Activated naive CD4-positive, alpha-beta T cell treated with anti-CD3 and anti-CD28 coated beads for 36 hours (primary cell): ENCODE data around the gene TMEM255B. TPM values are rescaled to one million over a fixed set of nuclear protein-coding genes. Genes with fewer than 3 reads are reported as not detected.
A peak's percentile ranks its signal among the peaks of the same experiment; 100 is the strongest.
"Not testable (repeated sequence)": the region's sequence is repeated elsewhere in the genome, so short reads cannot be mapped to it uniquely, and the experiment has no call there.

Source experiments
- CTCF ChIA-PET: fragments of 350-600 bp; sonication (Branson Sonifier 250); formaldehyde crosslinking; loops from one replicate; lab custom pipeline; 2021; ENCODE audit warnings: antibody characterized with exemption; lab: Charles Lee
- DNase-seq: peaks from one replicate; pipeline ENCODE4 v3.0.0-alpha.2; 2020
- H3K27ac Mint-ChIP-seq: one replicate; pipeline ENCODE4 v1.8.0; 2021; ENCODE audit warnings: mild to moderate bottlenecking, mixed read lengths
- H3K27me3 Mint-ChIP-seq: one replicate; pipeline ENCODE4 v1.8.0; 2021; ENCODE audit warnings: low read depth, mixed read lengths
- H3K36me3 Mint-ChIP-seq: one replicate; pipeline ENCODE4 v1.8.0; 2021; ENCODE audit warnings: low read depth, mixed read lengths
- H3K4me1 Mint-ChIP-seq: one replicate; pipeline ENCODE4 v1.8.0; 2021; ENCODE audit warnings: low read depth, mixed read lengths
- H3K4me3 Mint-ChIP-seq: one replicate; pipeline ENCODE4 v1.8.0; 2021; ENCODE audit warnings: mild to moderate bottlenecking, moderate library complexity, mixed read lengths
- H3K9me3 Mint-ChIP-seq: one replicate; pipeline ENCODE4 v1.8.0; 2021; ENCODE audit warnings: mixed read lengths
- intact Hi-C: fragments of 100-400 bp; cut with micrococcal nuclease; formaldehyde crosslinking; loops from one replicate; pipeline ENCODE4 v1.15.1; 2023
- total RNA-seq, 2 experiments: library from RNA; stranded (reverse); gene quantifications; one replicate each; pipeline ENCODE4 v1.2.3, GENCODE V29; 2021

TMEM255B gene
- total RNA-seq, result 1 to 10 TPM; 1.1 TPM

DNA sequence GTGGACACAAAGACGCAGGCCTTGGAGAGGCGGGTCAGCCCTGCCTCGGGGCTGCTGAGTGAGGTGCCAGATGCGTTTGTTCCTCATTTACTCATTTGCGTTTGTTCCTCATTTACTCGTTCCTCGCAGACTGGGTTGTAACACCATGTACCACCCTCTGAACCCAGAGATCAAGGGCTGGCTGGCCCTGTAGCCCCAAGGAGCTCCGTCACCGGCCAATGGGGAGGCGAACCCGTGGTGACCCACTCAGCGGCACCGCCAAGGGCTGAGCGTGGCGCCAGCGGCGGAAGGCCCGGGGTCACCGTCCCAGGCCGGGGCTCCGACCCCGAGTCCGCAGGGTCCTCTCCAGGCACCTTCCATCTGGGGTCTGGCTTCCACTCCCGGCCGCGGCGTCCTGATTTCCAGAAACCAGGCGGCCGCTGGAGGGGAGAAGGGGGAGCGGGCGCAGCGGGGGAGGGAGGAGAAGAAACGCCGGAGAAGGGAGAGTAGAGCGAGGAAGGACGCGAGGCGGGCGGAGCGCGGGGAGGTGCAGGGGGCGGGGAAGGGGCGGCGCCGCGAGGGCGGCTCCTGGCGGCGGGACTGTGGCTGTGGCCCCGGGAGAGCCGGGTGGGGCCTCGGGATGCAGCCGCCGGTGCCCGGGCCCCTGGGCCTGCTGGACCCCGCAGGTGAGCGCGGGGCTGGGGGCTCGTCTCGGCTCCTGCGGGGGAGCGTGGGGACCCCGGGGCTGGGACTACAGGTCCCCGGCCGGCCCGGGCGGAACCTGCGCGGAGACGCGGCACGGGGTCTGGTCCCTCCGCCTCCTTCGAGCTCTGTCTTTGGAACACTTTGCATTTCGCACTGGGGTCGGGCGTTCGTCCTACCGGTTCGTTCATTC lies at the start of gene TMEM255B:
Gene TMEM255B (plus strand): TSS at position 576 of the 874 bp plus-strand sequence. CDS start 44 bp downstream, at position 620.
- Mint-ChIP-seq H3K4me3 (peak within 1 kb of the TSS; percentile 86), H3K36me3 (no peaks in the 10 kb centered on the region), H3K9me3 (no peaks in the 10 kb centered on the region), H3K27ac (no peak within 1 kb of the TSS), H3K27me3 (peaks cover 38% of the 10 kb centered on the region), H3K4me1 (peaks cover 15% of the 10 kb centered on the region)
- CTCF ChIA-PET, result no interaction called here
- intact Hi-C loops, result loop anchor here (1.0 to 2.0 kb wide), 2 partner anchors 13 to 56 kb away; no protein-coding TSS in a partner anchor
- DNase-seq, result peak; percentile 82

DNA sequence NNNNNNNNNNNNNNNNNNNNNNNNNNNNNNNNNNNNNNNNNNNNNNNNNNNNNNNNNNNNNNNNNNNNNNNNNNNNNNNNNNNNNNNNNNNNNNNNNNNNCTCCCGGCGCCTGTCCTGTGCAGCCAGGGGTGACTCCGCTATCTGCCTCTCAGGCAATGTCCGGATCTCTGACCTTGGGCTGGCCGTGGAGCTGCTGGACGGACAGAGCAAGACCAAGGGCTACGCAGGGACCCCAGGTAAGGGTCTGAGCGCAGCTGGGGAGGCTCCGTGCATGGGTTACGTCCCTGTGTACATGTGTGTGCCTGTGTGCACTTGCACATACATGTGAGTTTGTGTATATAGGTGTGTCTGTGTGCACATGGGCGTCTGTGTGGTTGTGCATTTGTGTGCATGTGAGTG lies 36.1 kb upstream of the TMEM255B start:
- H3K36me3 Mint-ChIP-seq, result no peaks in the 10 kb centered on the region
- H3K9me3 Mint-ChIP-seq, result no peaks in the 10 kb centered on the region
- peaks cover 6% of the 10 kb centered on the region for H3K4me1 Mint-ChIP-seq
- CTCF ChIA-PET, result no interaction called here
- H3K27me3 Mint-ChIP-seq, result no peaks in the 10 kb centered on the region
- H3K27ac Mint-ChIP-seq, result no peak overlapping the region
- no peak for DNase-seq
- intact Hi-C loops, result no loop called here
- no peak overlapping the region for H3K4me3 Mint-ChIP-seq

DNA sequence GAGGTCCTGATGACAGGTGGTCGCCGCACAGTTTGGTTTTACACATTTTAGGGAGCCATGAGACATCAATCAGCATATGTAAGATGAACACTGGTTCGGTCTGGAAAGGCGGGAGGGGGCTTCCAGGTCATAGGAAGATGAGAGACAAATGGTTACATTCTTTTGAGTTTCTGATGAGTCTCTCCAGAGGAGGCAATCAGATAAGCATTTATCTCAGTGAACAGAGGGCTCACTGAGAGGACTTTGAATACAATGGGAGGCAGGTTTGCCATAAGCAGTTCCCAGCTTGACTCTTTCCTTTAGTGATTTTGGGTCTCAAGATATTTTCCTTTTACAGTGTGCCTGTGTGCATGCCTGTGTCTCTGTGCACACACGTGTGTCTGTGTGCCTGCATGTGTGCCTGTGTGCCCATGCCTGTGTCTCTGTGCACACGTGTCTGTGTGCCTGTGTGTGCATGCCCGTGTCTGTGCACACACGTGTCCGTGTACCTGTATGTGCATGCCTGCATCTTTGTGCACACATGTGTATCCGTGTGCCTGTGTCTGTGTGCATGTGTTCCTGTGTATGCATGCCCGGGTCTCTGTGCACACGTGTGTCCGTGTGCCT lies 35.5 kb upstream of the TMEM255B start:
- Mint-ChIP-seq H3K27me3 (peaks cover 2% of the 10 kb centered on the region), H3K27ac (no peak overlapping the region), H3K36me3 (no peaks in the 10 kb centered on the region), H3K9me3 (no peaks in the 10 kb centered on the region), H3K4me3 (no peak overlapping the region), H3K4me1 (peaks cover 6% of the 10 kb centered on the region)
- DNase-seq, result no peak
- intact Hi-C loops, result no loop called here
- CTCF ChIA-PET, result no interaction called here

GRCh38 chr13:113724016-113724758 lies 34.8 kb upstream of the TMEM255B start:
- Mint-ChIP-seq H3K9me3 (no peaks in the 10 kb centered on the region), H3K4me1 (peaks cover 6% of the 10 kb centered on the region), H3K27ac (no peak overlapping the region), H3K36me3 (no peaks in the 10 kb centered on the region), H3K4me3 (peak overlapping the region; percentile 78), H3K27me3 (peaks cover 8% of the 10 kb centered on the region)
- DNase-seq, result no peak
- intact Hi-C loops, result no loop called here
- CTCF ChIA-PET, result interaction anchor here (0.6 kb wide), 1 partner anchor 53 kb away, joined by 4 read pairs; no protein-coding TSS in a partner anchor

DNA sequence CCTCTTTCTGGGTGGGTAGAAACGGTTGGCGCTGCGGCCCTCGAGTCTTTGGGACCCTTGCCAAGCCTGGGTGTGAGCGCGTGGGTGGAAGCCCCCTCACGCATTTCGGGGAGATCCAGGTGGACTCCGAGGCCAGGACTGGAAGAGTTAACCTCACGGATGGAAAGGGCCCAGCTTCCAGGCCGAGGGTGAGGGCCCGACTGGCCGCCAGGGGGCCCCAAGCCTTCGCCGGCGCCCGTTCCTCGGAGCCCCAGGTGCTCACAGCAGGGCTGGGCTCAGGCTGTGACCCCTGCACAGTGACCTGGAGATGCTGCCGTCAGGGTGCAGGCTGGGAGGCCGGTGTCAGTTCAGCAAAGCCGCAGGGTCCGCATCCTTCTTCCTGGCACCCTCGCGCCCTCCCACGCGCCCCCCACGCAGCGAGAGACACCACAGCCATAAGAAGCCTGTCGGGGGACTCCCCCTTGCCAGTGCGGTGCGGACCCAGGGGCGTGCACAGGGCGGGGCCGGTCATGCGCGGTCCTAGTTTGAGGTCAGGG lies 34.2 kb upstream of the TMEM255B start:
- peak; percentile 91 for DNase-seq
- CTCF ChIA-PET, result interaction anchor here (0.6 kb wide), 1 partner anchor 54 kb away, joined by 4 read pairs; no protein-coding TSS in a partner anchor
- intact Hi-C loops, result no loop called here
- peaks cover 6% of the 10 kb centered on the region for H3K4me1 Mint-ChIP-seq
- H3K27me3 Mint-ChIP-seq, result peaks cover 11% of the 10 kb centered on the region
- H3K9me3 Mint-ChIP-seq, result no peaks in the 10 kb centered on the region
- H3K27ac Mint-ChIP-seq, result peak overlapping the region; percentile 47
- H3K36me3 Mint-ChIP-seq, result no peaks in the 10 kb centered on the region
- H3K4me3 Mint-ChIP-seq, result peak overlapping the region; percentile 78

DNA sequence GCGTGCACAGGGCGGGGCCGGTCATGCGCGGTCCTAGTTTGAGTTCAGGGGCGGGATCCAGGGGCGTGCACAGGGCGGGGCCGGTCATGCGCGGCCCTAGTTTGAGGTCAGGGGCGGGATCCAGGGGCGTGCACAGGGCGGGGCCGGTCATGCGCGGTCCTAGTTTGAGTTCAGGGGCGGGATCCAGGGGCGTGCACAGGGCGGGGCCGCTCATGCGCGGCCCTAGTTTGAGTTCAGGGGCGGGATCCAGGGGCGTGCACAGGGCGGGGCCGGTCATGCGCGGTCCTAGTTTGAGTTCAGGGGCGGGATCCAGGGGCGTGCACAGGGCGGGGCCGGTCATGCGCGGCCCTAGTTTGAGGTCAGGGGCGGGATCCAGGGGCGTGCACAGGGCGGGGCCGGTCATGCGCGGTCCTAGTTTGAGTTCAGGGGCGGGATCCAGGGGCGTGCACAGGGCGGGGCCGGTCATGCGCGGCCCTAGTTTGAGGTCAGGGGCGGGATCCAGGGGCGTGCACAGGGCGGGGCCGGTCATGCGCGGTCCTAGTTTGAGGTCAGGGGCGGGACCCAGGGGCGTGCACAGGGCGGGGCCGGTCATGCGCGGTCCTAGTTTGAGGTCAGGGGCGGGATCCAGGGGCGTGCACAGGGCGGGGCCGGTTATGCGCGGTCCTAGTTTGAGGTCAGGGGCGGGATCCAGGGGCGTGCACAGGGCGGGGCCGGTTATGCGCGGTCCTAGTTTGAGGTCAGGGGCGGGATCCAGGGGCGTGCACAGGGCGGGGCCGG lies 33.5 kb upstream of the TMEM255B start:
- H3K36me3 Mint-ChIP-seq, CTCF ChIA-PET, H3K4me1 Mint-ChIP-seq, intact Hi-C loops, H3K9me3 Mint-ChIP-seq: not testable (repeated sequence)
- Mint-ChIP-seq H3K27me3 (peaks cover 15% of the 10 kb centered on the region), H3K27ac (peak overlapping the region; percentile 47), H3K4me3 (peak overlapping the region; percentile 78)
- DNase-seq, result peak; percentile 82

DNA sequence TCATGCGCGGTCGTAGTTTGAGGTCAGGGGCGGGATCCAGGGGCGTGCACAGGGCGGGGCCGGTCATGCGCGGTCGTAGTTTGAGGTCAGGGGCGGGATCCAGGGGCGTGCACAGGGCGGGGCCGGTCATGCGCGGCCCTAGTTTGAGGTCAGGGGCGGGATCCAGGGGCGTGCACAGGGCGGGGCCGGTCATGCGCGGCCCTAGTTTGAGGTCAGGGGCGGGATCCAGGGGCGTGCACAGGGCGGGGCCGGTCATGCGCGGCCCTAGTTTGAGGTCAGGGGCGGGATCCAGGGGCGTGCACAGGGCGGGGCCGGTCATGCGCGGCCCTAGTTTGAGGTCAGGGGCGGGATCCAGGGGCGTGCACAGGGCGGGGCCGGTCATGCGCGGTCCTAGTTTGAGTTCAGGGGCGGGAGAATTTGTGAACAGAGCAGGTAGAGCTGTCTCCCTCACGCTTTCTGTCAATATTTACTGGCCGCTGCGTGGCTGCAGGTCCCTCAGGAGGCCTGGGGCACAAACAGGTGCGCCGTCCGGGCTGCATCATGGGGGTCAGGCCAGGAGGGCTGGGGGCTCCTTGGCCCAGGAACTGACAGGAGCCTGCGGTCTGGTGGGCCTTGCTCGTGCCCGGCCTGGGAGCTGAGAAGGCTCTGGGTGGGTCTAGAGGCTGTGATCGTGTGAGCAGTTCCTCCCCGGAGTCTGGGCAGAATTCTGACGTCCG lies 32.8 kb upstream of the TMEM255B start:
- H3K27me3 Mint-ChIP-seq, result peaks cover 19% of the 10 kb centered on the region
- CTCF ChIA-PET, intact Hi-C loops, H3K36me3 Mint-ChIP-seq, H3K9me3 Mint-ChIP-seq, H3K4me1 Mint-ChIP-seq: not testable (repeated sequence)
- H3K27ac Mint-ChIP-seq, result peak overlapping the region; percentile 53
- peak; percentile 40 for DNase-seq
- peak overlapping the region; percentile 42 for H3K4me3 Mint-ChIP-seq

DNA sequence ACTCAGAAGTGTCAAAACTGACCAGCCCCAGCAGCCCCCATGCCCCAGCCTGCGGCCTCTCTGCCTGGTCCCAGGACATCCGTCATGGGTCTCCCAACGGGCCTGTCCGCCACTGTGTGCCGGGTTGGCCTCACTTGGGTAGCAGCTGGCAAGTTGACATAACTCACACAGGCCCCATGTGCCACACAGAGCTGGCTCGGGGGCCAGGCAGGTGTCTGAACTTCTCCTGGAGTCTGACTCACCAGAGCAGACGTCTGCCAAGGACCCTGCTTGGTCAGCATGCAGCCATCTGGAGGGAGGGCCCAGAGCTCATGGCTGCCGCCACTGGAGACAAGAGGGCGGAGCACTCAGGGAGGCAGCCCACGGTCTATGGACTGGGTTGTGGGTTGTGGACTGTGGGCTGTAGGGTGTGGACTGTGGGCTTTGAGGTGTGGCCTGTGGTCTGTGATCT lies 32.0 kb upstream of the TMEM255B start:
- Mint-ChIP-seq H3K36me3 (no peaks in the 10 kb centered on the region), H3K9me3 (no peaks in the 10 kb centered on the region), H3K27me3 (peaks cover 19% of the 10 kb centered on the region), H3K27ac (no peak overlapping the region), H3K4me3 (peak overlapping the region; percentile 42), H3K4me1 (peaks cover 6% of the 10 kb centered on the region)
- CTCF ChIA-PET, result no interaction called here
- intact Hi-C loops, result no loop called here
- DNase-seq, result no peak

DNA sequence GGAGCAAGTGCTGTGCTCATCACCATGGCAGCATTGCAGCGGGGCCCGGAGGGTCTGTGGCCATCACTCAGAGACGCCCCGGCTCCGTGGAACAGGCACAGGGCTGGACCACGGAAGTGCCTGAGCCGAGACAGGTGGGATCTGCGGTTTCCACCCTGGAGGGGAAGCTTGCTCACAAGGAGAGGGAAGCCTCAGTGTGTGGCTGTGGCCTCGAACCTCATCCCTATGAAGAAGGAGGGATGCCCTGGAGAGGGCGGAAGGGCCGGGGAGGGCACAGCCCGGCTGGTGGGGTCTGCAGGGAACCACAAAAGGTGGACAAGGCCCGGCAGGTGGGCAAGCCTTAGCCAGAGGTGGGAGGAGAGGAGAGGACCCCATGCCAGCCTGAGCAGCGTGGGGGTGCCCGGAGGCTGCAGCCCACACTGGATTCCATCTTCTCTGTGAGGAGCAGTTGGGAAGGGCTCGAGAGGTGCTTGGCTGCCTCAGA lies 30.4 kb upstream of the TMEM255B start:
- no peak overlapping the region for H3K4me3 Mint-ChIP-seq
- intact Hi-C loops, result no loop called here
- H3K4me1 Mint-ChIP-seq, result peaks cover 6% of the 10 kb centered on the region
- H3K27ac Mint-ChIP-seq, result no peak overlapping the region
- CTCF ChIA-PET, result no interaction called here
- peaks cover 19% of the 10 kb centered on the region for H3K27me3 Mint-ChIP-seq
- no peak for DNase-seq
- H3K9me3 Mint-ChIP-seq, result peaks cover under 1% of the 10 kb centered on the region
- no peaks in the 10 kb centered on the region for H3K36me3 Mint-ChIP-seq

- CTCF ChIA-PET, result no interaction called here
- no peaks in the 10 kb centered on the region for H3K36me3 Mint-ChIP-seq
- DNase-seq, result no peak
- peaks cover 19% of the 10 kb centered on the region for H3K27me3 Mint-ChIP-seq
- no peak overlapping the region for H3K4me3 Mint-ChIP-seq
- peaks cover 2% of the 10 kb centered on the region for H3K9me3 Mint-ChIP-seq
- no peak overlapping the region for H3K27ac Mint-ChIP-seq
- intact Hi-C loops, result no loop called here
- H3K4me1 Mint-ChIP-seq, result peaks cover 4% of the 10 kb centered on the region
Measured at GRCh38 chr13:113729187-113730019, 29.6 kb upstream of the TMEM255B start.
